Measurements from ENCODE around the gene ATAD2B. TPM values are rescaled to one million over a fixed set of nuclear protein-coding genes. Genes with fewer than 3 reads are reported as not detected.

ATAD2B gene
- total and polyA plus RNA-seq, 12 donors, result 3.4 to 26.7 (median 13.8) TPM

DNA sequence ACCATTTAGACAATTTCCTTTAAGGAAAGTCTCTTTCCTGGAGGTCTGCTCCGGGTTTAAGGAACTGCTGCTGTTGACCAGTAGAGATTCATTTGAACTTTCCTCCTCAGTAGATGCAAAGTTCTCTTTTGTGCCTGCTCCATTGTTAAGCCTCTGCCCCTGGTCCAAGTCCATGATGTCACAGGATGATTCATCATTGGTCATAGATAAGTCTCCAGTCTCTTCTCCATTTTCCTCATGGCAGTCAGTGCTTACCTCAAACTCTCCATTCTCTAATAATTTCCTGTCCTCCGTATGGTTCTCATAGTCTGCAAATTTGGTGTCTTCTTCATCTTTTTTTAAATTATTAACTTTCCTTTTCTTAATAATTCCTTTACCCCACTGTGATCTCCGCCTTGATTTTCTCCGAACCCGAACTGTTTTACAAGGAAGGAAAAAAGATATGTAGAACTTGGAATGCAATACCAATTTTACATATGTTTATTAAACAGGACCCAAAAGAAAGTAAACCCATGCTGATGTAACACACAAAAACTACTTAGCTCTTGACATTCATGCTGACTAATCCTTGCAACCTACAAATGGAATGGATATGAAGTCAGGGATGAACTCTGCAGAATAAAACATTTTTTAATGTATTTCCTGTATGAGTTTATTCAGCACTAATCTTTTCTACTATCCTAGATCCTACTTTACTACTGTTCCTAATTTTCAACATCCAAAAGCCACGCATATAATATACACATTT lies 169.1 kb downstream of the ATAD2B start:
- TF ChIP-seq, protein P1, sequence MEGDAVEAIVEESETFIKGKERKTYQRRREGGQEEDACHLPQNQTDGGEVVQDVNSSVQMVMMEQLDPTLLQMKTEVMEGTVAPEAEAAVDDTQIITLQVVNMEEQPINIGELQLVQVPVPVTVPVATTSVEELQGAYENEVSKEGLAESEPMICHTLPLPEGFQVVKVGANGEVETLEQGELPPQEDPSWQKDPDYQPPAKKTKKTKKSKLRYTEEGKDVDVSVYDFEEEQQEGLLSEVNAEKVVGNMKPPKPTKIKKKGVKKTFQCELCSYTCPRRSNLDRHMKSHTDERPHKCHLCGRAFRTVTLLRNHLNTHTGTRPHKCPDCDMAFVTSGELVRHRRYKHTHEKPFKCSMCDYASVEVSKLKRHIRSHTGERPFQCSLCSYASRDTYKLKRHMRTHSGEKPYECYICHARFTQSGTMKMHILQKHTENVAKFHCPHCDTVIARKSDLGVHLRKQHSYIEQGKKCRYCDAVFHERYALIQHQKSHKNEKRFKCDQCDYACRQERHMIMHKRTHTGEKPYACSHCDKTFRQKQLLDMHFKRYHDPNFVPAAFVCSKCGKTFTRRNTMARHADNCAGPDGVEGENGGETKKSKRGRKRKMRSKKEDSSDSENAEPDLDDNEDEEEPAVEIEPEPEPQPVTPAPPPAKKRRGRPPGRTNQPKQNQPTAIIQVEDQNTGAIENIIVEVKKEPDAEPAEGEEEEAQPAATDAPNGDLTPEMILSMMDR (IDR thresholded peaks at IDR 0.05), result no peak
- no peak for TF ChIP-seq POLR2A (IDR thresholded peaks at IDR 0.05)
- WGBS, 4 donors, result 87 to 91% (median 89%) methylated on average over 6 of the region's 6 CpGs
- H3K9me3 ChIP-seq (replicated peaks in 1 of 3), result no peaks in the 10 kb centered on the region
- no peak overlapping the region for H3K27ac ChIP-seq
- peaks cover 0 to 4% of the 10 kb centered on the region in 2 donors for H3K36me3 ChIP-seq (replicated peaks in 1 of 2)
- intact Hi-C loops (cut with DNase I), result no loop called here
- no peaks in the 10 kb centered on the region for H3K27me3 ChIP-seq
- DNase-seq, result peak in 4 of 7 donors; percentile 17 to 31 (median 23)
- no peak overlapping the region for H3K4me3 ChIP-seq
- peaks cover 8 to 18% of the 10 kb centered on the region in 2 donors for H3K4me1 ChIP-seq (replicated peaks in 1 of 2)

GRCh38 chr2:23756593-23757292 lies 170.2 kb downstream of the ATAD2B start:
- WGBS, 4 donors, result 95 to 96% (median 95%) methylated on average over 7 of the region's 7 CpGs
- H3K4me3 ChIP-seq, result no peak overlapping the region
- peaks cover 0 to 4% of the 10 kb centered on the region in 2 donors for H3K36me3 ChIP-seq (replicated peaks in 1 of 2)
- H3K27ac ChIP-seq, result no peak overlapping the region
- H3K9me3 ChIP-seq (replicated peaks in 1 of 3), result no peaks in the 10 kb centered on the region
- H3K27me3 ChIP-seq, result no peaks in the 10 kb centered on the region
- peaks cover 0 to 8% of the 10 kb centered on the region in 2 donors for H3K4me1 ChIP-seq (replicated peaks in 1 of 2)
- no peak for DNase-seq
- TF ChIP-seq, protein P1 (IDR thresholded peaks at IDR 0.05), result no peak
- TF ChIP-seq POLR2A (IDR thresholded peaks at IDR 0.05), result no peak
- intact Hi-C loops (cut with DNase I), result no loop called here

- DNase-seq, result no peak
- Histone ChIP-seq H3K4me1 (replicated peaks in 1 of 2) (no peaks in the 10 kb centered on the region), H3K27me3 (no peaks in the 10 kb centered on the region), H3K36me3 (replicated peaks in 1 of 2) (peaks cover 0 to 4% of the 10 kb centered on the region in 2 donors), H3K9me3 (replicated peaks in 1 of 3) (no peaks in the 10 kb centered on the region), H3K27ac (no peak overlapping the region), H3K4me3 (no peak overlapping the region)
- TF ChIP-seq, protein P1 (IDR thresholded peaks at IDR 0.05), result no peak
- TF ChIP-seq POLR2A (IDR thresholded peaks at IDR 0.05), result no peak
- intact Hi-C loops (cut with DNase I), result no loop called here
Measured at GRCh38 chr2:23754970-23755369, 172.0 kb downstream of the ATAD2B start.

- TF ChIP-seq, protein P1 (IDR thresholded peaks at IDR 0.05), result no peak
- TF ChIP-seq POLR2A (IDR thresholded peaks at IDR 0.05), result no peak
- Histone ChIP-seq H3K4me3 (no peak overlapping the region), H3K36me3 (replicated peaks in 1 of 2) (peaks cover 0 to 4% of the 10 kb centered on the region in 2 donors)
Measured at GRCh38 chr2:23753291-23754010, 173.5 kb downstream of the ATAD2B start.

More at GRCh38 chr2:23753291-23754010, 173.5 kb downstream of the ATAD2B start:
- no peak for DNase-seq
- H3K27me3 ChIP-seq, result no peaks in the 10 kb centered on the region
- WGBS, 4 donors, result 92 to 100% (median 95%) methylated on average over 4 of the region's 4 CpGs
- intact Hi-C loops (cut with DNase I), result no loop called here
- no peaks in the 10 kb centered on the region for H3K9me3 ChIP-seq (replicated peaks in 1 of 3)
- no peak overlapping the region for H3K27ac ChIP-seq
- no peaks in the 10 kb centered on the region for H3K4me1 ChIP-seq (replicated peaks in 1 of 2)
